Esophagus muscularis mucosa (tissue), 4 donors: Measurements from ENCODE around the gene CUL4B. TPM values are rescaled to one million over a fixed set of nuclear protein-coding genes. Genes with fewer than 3 reads are reported as not detected.
"Not testable (repeated sequence)": the region's sequence is repeated elsewhere in the genome, so short reads cannot be mapped to it uniquely, and the experiment has no call there.

Experiments used
- DNase-seq: peaks from one replicate; pipeline ENCODE4 v3.0.0-alpha.2; 2017; ENCODE audit errors: extremely low spot score
- H3K27ac ChIP-seq, 4 donors: fragments of 200-600 bp; sonication (generic); replicated peaks in 1 of 4; 1 replicate in 3 of 4; 2 replicates in 1 of 4; pipeline ENCODE4 v1.5.1; 2016 to 2019; ENCODE audit warnings: mild to moderate bottlenecking in 1 of 4
- H3K27me3 ChIP-seq, 4 donors: fragments of 200-600 bp; sonication (generic); one replicate each; pipeline versions ENCODE4 v1.5.1 to v1.6.0; 2016 to 2019
- H3K36me3 ChIP-seq, 4 donors: fragments of 200-600 bp; sonication (generic); one replicate each; pipeline ENCODE4 v1.5.1; 2016 to 2019
- H3K4me1 ChIP-seq, 4 donors: fragments of 200-600 bp; sonication (generic); one replicate each; pipeline ENCODE4 v1.5.1; 2016 to 2019
- H3K4me3 ChIP-seq, 4 donors: fragments of 200-600 bp; sonication (generic); 1 replicate in 2 of 4; 2 replicates in 2 of 4; pipeline ENCODE4 v1.5.1; 2016 to 2019; ENCODE audit warnings: mild to moderate bottlenecking in 4 of 4, moderate library complexity in 1 of 4
- H3K9me3 ChIP-seq, 4 donors: fragments of 200-600 bp; sonication (generic); 1 replicate in 3 of 4; 2 replicates in 1 of 4; pipeline ENCODE4 v1.5.1; 2016 to 2019
- CTCF ChIP-seq, 3 experiments: fragments of 200-600 bp in 2 of 3; fragments of 450-650 bp in 1 of 3; sonication (generic) in 2 of 3; IDR thresholded peaks; one replicate each; pipeline ENCODE4 v1.5.1; 2017 to 2019; ENCODE audit warnings: antibody characterized with exemption in 3 of 3, mild to moderate bottlenecking in 2 of 3, moderate library complexity in 1 of 3
- EP300 ChIP-seq: sonication (generic); formaldehyde crosslinking; IDR thresholded peaks from one replicate; pipeline ENCODE4 v1.6.1; 2017; ENCODE audit warnings: antibody characterized with exemption
- POLR2A ChIP-seq: fragments of 450-650 bp; IDR thresholded peaks from one replicate; pipeline ENCODE4 v1.6.1; 2017; ENCODE audit warnings: antibody characterized with exemption, moderate library complexity, mild to moderate bottlenecking, low read depth
- POLR2AphosphoS5 ChIP-seq, 2 donors: sonication (generic); formaldehyde crosslinking; IDR thresholded peaks; one replicate each; pipeline ENCODE4 v1.6.1; 2017; ENCODE audit warnings: antibody characterized with exemption in 2 of 2
- WGBS: methylation state at CpG from one replicate; pipeline ENCODE4 v1.1.5; 2018; 5-methylcytosine and 5-hydroxymethylcytosine counted together
- intact Hi-C: fragments of 100-400 bp; cut with DNase I; formaldehyde crosslinking; loops from one replicate; pipeline ENCODE4 v1.15.1; 2023
- total RNA-seq, 4 donors: library from RNA; depleted of rRNA; stranded (reverse); fragments of >200 nt; gene quantifications; one replicate each; pipeline versions ENCODE4 v1.1.0 to v1.2.1, GENCODE V29; 2016

Gene CUL4B
- total RNA-seq, 4 donors from 2014 or later, result 31.5 to 45.7 (median 39.6) TPM

GRCh38 chrX:120512627-120513026 lies 48.1 kb downstream of the CUL4B start:
- intact Hi-C loops, result no loop called here
- DNase-seq, result no peak
- no peaks in the 10 kb centered on the region for H3K4me1 ChIP-seq
- H3K27me3 ChIP-seq, result no peaks in the 10 kb centered on the region
- WGBS, result 75% methylated on average over 2 of the region's 2 CpGs
- no peaks in the 10 kb centered on the region for H3K36me3 ChIP-seq
- no peaks in the 10 kb centered on the region for H3K9me3 ChIP-seq
- no peak overlapping the region for H3K27ac ChIP-seq
- H3K4me3 ChIP-seq, result no peak overlapping the region
- TF ChIP-seq EP300 (no peak), CTCF (IDR thresholded peaks at IDR 0.05) (no peak), POLR2A (no peak), POLR2AphosphoS5 (IDR thresholded peaks at IDR 0.05) (no peak)

- Histone ChIP-seq H3K27me3 (no peaks in the 10 kb centered on the region), H3K27ac (no peak overlapping the region), H3K9me3 (no peaks in the 10 kb centered on the region), H3K4me1 (no peaks in the 10 kb centered on the region), H3K36me3 (no peaks in the 10 kb centered on the region), H3K4me3 (no peak overlapping the region)
- 90% methylated on average over 3 of the region's 3 CpGs for WGBS
- DNase-seq, result no peak
- TF ChIP-seq EP300, result no peak
- no peak for TF ChIP-seq POLR2AphosphoS5 (IDR thresholded peaks at IDR 0.05)
- no peak for TF ChIP-seq POLR2A
- TF ChIP-seq CTCF (IDR thresholded peaks at IDR 0.05), result no peak
- intact Hi-C loops, result no loop called here
Measured at GRCh38 chrX:120512222-120512621, 48.5 kb downstream of the CUL4B start.

- Histone ChIP-seq H3K4me3 (no peak overlapping the region), H3K9me3 (no peaks in the 10 kb centered on the region), H3K4me1 (no peaks in the 10 kb centered on the region), H3K27ac (no peak overlapping the region), H3K36me3 (no peaks in the 10 kb centered on the region), H3K27me3 (no peaks in the 10 kb centered on the region)
- DNase-seq, result no peak
- intact Hi-C loops, result no loop called here
- TF ChIP-seq POLR2A (no peak), CTCF (IDR thresholded peaks at IDR 0.05) (no peak), POLR2AphosphoS5 (IDR thresholded peaks at IDR 0.05) (no peak), EP300 (no peak)
- 66% methylated on average over 1 of the region's 1 CpG for WGBS
Measured at GRCh38 chrX:120504569-120504968, 56.2 kb downstream of the CUL4B start.

GRCh38 chrX:120499301-120500072 lies 61.3 kb downstream of the CUL4B start:
- Histone ChIP-seq H3K4me3 (no peak overlapping the region), H3K27me3 (no peaks in the 10 kb centered on the region), H3K27ac (no peak overlapping the region), H3K36me3 (no peaks in the 10 kb centered on the region), H3K9me3 (no peaks in the 10 kb centered on the region), H3K4me1 (no peaks in the 10 kb centered on the region)
- WGBS, result 62% methylated on average over 4 of the region's 4 CpGs
- DNase-seq, result no peak
- intact Hi-C loops, result loop anchor here (5.0 to 10.0 kb wide), 2 partner anchors 168 to 275 kb away; no protein-coding TSS in a partner anchor
- TF ChIP-seq POLR2AphosphoS5 (IDR thresholded peaks at IDR 0.05) (no peak), EP300 (no peak), CTCF (IDR thresholded peaks at IDR 0.05) (no peak), POLR2A (no peak)

GRCh38 chrX:120490119-120490518 lies 70.6 kb downstream of the CUL4B start:
- intact Hi-C loops, result loop anchor here (10.0 kb wide), 1 partner anchor 285 kb away; no protein-coding TSS in a partner anchor
- not testable (repeated sequence) for DNase-seq, H3K4me3 ChIP-seq, H3K27me3 ChIP-seq, H3K4me1 ChIP-seq, H3K9me3 ChIP-seq, H3K27ac ChIP-seq, H3K36me3 ChIP-seq
- 90% methylated on average over 2 of the region's 2 CpGs for WGBS
